HG03521 (cell line): ENCODE measurements around the gene POLA2.
"Not testable (repeated sequence)": the region's sequence is repeated elsewhere in the genome, so short reads cannot be mapped to it uniquely, and the experiment has no call there.

ENCODE experiments used
- ATAC-seq: cut with Tn5 transposase; IDR thresholded peaks from one replicate; pipeline ENCODE4 v1.9.1; 2021; ENCODE audit warnings: mild to moderate bottlenecking, moderate library complexity; ENCODE audit not compliant: unreplicated experiment

Gene POLA2

DNA sequence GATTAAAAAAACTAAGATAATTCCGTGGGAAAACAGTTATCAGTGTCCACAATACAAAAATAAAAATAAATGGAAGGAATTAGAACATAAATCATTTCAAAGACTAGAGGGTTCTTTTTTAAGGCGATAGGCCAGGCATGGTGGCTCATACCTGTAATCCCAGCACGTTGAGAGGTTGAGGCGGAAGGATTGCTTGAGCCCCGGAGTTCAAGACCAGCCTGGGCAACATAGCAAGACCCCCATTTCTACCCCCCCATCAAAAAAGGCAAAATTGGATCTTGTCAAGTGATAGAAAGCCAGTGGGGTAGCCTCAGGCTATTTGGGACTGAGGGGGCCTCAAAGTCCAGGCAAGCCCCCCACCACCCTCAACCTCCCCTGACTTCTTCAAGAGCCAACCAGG lies 20.6 kb upstream of the POLA2 start:
- ATAC-seq, result no peak

DNA sequence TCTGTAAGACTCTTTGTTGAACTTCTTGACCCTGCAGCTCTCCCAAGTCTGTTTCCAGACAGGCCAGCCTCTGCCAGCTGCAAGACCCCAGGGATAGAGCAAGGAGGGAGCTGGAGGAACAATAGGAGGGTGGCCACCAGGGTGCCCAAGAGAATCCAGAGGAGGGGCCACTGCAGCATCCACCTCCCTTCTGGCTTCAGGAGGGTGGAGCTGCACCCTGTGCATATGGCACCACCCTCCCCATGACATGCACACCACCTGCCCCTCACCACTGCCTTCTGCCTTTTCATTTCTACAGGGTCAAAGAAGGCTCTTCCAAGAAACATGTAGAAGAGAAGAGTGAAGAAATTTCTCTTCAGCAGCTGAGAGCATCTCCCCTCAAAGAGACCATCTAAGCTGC lies 20.1 kb upstream of the POLA2 start:
- ATAC-seq, result no peak

DNA sequence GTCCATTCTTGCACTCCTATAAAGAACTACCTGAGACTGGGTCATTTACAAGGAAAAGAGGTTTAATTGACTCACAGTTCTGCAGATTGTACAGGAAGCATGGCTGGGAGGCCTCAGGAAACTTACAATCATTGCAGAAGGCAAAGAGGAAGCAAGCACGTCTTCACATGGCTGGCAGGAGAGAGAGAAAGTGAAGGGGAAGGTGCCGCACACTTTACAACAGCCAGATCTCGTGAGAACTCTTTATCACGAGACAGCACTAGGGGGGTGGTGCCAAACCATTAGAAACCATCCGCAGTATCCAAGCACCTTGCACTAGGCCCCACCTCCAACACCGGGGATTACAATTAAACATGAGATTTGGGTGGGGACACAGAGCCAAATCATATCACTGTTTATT lies 19.4 kb upstream of the POLA2 start:
- ATAC-seq, result no peak

DNA sequence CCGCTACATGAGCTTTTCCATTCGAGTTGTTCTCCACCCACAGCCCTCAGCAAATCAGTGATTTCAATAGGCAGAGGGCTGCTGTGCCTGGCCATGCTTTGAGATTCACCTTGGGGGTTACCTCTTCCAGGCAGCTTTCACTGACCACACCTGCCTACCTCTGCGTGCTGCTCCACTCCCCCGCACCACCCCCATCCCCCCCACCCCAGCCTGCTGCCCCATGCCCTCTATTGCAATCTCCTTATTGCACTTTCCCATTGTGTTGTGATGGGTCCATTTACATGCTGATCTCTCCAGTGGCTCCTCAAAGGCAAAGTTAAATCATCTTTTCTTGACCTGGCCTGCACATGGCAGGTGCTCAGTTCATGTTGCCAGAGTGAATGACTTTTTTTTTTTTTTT lies 18.0 kb upstream of the POLA2 start:
- ATAC-seq, result no peak

DNA sequence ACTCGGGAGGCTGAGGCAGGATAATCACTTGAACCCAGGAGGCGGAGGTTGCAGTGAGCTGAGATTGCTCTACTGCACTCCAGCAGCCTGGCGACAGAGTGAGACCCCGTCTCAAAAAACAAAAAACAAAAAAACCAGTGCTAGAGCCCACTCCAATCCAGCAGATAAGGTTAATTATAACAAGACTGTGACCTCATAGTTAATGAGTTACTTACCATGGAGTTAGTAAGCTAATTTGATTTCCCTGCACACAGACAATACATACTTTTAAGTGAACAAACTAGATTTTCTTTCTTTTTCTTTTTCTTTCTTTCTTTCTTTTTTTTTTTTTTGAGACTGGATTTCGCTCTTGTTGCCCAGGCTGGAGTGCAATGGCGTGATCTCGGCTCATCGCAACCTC lies 16.7 kb upstream of the POLA2 start:
- not testable (repeated sequence) for ATAC-seq

DNA sequence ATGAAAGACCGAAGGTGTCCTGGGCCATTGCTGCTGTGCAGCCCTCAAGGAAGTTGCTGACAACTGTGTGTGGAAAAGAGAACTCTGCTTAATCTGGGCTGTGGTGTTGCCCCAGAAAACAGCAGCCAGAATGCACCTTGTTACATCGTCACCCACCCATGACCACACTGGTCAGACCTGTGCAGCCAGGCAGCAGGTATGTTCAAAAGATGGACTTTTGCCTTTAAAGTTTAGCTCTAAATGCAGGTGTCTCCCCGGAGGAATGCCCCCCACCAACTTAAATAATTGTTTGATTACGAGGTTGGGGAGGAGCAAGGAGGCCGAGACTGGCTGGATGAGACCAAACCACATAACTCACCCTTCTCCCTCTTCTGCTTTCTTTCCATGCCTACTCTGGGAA lies 15.3 kb upstream of the POLA2 start:
- ATAC-seq, result no peak

DNA sequence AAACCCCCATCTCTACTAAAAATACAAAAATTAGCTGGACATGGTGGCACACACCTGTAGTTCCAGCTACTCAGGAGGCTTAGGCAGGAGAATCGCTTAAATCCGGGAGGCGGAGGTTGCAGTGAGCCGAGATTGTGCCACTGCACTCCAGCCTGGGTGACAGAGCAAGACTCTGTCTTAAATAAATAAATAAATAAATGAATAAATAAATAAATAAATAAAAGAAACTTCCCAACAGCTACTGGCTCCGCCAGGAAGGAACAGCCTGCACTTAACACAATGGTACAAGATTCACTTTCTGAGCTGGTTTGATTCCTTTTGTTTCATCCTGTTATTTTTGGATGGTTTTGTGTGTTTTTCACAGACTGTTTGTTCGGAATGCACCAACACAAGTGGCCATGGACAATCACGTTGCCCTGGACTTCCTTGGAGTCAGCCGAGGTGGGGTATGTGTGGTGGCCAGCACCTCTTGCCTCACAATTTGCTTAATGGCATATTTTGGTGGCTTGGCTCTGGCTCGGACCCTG lies 13.5 kb upstream of the POLA2 start:
- not testable (repeated sequence) for ATAC-seq

DNA sequence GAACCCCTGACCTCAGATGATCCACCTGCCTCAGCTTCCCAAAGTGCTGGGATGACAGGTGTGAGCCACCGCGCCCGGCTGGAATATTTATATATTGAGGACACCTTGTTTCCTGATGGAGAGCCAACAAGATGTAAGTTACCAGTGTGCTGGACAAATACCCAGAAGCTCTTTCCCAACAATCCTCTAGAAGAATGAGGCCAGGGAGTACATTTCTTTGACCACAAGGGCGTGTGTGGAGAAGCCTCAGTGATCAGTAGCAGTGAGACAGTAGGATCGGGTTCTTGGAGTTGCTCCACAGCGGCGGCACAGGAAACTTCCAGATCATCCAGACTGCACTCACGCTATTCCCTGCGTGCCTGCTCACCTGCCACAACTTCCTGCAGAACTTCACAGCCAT lies 10.3 kb upstream of the POLA2 start:
- no peak for ATAC-seq

DNA sequence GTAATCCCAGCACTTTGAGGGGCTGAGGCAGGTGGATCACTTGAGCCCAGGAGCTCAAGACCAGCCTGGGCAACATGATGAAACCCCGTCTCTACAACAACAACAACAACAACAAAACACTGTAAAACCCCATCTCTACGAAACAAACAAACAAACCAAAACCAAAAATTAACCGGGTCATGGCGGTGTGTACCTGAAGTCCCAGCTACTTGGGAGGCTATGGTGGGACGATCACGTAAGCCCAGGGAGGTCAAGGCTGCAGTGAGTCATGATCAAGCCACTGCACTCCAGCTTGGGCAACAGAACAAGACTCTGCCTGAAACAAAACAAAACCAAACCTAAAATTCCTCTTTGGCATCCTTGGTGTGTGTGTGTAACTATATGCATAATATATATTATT lies 7.0 kb upstream of the POLA2 start:
- no peak for ATAC-seq

DNA sequence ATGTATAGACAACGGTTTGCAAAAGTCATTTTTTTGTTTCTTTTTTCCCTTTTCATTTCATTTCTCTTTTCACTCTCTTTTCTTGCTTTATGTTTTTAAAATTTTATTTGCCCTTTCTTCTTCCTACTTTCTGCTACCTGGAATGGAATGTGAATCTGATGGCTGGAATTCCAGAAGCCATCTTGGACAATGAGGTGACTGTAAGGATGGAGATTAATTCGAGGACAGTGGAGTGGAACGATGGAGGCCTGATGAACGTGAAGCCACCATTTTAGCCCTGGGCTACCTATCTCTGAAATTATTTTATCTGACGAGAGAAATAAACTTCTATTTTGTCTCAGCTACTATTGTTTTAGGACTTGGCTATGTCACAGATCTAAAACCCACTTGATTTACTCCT lies 2.8 kb upstream of the POLA2 start:
- ATAC-seq, result no peak

DNA sequence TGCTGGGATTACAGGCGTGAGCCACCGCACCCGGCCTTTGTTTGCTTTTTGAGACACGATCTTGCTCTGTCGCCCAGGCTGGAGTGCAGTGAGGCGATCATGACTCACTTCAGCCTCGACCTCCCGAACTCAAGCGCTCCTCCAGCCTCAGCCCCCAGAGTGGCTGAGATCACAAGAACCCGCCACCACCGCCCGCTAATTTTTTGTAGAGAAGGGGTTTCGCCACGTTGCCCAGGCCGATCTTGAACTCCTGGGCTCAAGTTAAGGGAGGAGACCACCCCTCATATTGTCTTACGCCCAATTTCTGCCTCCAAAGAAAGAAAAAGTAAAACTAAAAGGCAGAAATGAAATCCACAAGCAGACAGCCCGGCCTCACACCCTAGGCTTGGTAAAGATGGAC lies 1.5 kb upstream of the POLA2 start:
- no peak for ATAC-seq

DNA sequence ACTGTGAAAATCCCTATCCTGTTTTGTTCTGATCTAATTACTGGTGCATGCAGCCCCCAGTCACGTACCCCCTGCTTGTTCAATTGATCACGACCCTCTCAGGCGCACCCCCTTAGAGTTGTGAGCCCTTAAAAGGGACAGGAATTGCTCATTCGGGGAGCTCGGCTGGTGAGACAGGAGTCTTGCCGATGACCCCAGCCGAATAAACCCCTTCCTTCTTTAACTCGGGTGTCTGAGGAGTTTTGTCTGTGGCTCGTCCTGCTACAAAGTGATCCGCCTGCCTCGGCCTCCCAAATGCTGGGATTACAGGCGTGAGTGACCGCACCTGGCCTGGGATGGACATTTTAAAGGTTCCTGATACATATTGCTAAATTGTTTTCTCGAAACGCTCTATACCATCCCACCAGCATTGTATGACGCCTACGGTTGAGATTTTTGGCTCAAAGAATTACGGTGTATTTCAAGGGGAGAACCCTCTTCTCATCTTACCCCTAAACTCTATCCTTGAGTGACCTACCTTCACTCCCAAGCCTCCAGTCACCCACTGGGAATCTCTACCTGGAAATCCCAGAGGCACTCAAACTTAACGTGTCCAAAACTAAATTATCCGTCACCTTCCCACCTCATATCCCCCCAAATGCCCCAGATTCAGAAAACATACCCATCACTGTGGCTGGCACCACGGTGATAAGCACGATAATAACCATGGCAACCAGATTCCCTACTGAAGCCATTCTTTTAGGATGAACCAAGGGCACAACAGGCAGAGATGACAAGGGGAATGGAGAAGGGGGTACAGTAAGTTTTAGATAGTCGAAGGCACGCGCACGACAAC lies 789 bp upstream of the POLA2 start:
- no peak for ATAC-seq

DNA sequence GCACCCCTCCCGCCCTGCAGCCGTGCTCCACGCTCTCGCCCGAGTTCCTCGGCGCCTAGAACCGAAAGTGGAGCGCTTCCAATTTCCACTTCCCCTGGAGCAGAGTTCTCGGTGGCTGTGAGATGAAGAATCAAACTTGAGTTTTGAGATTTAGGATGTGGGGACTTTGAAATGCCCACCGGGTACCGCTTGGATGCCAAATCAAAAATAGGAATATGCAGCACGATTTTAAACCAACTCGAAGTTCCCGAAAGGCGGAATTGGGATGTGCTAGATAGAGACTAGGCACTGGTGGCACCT lies 569 bp downstream of the POLA2 start:
- no peak for ATAC-seq

DNA sequence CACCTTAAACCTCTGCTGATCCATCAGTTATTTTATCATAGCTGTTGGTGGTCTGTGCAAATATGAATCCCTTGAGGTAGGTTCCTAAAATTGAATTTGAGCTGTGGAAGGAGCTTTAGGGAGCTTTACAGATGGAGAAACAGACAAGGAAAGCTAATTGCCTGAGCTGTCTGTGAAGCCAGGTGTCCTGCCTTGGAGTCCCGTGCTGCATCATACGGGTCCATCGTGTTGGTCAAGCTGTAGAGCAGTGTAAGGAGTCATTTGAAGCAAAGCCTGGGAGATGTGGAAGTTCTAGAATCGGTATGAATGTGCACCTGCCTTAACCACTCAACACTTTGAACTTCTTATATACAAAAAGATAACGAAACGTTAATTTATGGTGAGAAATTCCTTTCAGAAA lies 1.0 kb downstream of the POLA2 start:
- no peak for ATAC-seq

DNA sequence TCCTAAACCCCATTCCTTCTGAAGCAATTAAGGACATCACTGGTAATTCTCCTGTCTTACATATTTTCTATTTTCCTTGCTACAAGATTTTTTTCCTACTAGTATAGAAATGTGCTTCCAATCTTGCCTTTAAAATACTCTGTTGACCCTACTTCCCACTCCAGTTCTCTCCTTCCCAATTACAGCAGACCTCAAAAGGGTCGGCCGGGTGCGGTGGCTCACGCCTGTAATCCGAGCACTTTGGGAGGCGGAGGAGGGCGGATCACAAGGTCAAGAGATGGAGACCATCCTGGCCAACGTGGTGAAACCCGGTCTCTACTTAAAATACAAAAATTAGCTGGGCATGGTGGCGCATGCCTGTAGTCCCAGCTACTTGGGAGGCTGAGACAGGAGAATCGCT lies 3.0 kb downstream of the POLA2 start:
- ATAC-seq, result not testable (repeated sequence)

DNA sequence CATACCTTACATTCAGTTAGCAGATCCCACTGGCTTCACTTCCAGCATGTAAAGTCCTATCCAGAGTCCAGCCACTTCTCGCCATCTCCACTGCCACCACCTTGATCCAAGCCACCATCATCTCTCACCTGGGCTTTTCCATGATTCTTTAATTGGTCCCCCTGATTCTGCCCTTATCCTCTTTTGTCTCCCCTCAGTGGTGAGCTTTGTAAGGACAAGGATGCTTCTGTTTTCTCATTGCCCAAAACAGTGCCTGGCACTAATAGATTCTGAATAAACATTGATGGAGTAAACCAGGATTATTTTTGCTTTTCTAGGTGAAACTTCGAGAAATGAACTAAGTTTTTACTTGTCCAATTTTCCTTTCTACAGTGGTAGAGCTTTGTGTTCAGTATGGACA lies 4.4 kb downstream of the POLA2 start:
- no peak for ATAC-seq

DNA sequence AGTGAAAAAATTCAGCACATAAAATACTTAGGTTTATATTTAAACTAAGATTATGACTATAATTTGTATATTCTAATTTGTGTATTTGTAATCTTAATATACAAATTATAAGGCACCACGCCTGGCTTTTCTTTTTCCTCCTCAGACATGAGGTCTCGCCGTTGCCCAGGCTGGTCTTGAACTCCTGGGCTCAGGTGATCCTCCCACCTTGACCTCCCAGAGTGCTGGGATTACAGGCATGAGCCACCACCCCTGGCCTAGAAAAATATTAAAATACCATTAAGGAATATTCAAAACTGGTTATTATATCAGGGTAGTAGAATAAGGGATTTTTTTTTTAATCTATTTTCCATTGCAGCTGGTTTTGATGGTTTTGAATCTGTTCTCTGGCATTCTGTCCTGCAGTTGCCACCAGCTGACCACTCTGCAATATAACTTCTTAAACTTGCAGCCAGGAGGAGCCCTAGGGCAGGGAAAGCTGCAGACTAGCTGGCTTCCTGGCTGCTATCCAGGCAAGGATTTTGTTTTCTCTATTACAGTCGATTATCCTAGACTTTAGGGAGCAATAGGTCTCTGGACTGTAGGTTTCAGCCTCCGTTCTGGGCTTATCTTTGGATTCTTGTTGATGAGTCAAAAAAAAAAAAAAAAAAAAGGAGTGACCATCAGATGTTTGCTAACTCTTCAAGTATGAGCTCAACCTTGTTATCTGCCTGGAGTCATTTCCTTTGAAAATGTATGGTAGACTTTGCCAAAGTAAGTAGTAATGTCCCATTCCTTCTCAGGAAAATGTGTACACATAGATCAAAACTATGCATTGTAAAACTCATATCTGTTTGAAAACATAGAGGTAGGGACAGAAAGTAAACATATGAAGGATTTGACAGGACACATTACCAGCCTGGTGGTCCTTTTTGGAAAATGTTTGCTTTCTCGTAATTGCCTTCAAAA lies 13.2 kb downstream of the POLA2 start:
- no peak for ATAC-seq

DNA sequence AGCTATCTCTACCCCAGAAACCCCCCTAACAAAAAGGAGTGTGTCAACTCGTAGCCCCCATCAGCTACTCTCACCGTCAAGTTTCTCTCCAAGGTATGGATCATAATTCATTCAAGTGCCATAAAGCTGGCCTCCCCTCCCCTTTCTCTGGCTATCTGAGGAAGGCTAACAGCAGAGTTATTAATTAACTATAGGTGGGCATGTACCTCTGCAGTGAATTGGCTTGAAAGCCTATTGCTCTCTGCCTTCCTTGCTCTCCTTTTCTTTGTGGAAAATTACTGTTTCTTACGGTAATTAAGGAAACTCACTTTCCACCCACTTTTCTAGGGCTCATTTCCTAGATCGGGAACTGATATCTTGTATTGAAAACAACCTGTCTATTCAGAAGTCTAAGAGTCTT lies 14.1 kb downstream of the POLA2 start:
- no peak for ATAC-seq

DNA sequence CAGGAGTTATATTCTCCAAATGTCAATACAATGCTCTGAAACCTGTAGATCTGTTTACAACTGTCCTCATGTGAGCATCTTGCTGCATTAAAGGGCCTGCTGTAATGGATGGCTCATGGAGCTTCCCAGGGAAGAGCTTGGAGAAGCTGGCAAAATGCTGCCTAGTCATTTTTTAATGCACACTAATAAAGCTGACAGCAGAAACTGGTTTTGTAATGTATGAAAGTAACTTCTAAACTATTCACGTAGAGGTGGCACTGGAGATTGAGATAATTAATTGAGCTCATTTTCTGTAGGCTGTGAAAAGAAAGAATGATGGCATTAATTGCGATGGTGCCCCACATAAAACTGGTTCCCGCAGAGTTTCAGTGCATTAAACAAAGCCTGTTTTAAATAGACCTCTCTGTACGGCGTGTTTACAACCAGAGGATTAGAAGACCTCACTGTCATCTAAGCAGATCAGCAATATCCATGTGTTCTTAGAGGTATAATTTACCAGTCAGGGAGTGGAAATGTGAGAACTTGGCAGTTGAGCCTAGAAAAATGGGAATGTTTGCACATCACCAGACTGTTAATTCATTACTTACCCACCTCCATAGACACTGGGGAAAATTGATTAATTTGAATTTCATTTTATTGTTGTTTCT lies 16.0 kb downstream of the POLA2 start:
- ATAC-seq, result no peak

DNA sequence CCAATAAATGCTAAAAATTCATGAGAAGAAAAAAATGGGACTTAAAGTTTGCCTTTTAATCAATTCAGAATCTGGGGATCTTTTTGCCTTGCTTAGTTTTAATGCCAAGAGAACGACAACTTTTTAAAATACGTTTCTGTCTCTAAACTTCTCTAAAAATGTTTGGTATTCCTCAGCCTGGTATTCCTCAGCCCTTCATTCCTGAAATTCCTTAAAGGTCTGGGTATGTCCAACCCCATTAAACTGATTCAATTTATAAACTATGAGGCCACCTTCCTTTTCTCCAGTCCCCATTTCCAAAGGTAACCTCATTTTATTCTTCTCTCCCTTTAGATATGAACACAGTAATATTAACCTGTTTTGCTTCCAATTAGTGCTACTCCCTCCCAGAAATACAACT lies 16.6 kb downstream of the POLA2 start:
- no peak for ATAC-seq

DNA sequence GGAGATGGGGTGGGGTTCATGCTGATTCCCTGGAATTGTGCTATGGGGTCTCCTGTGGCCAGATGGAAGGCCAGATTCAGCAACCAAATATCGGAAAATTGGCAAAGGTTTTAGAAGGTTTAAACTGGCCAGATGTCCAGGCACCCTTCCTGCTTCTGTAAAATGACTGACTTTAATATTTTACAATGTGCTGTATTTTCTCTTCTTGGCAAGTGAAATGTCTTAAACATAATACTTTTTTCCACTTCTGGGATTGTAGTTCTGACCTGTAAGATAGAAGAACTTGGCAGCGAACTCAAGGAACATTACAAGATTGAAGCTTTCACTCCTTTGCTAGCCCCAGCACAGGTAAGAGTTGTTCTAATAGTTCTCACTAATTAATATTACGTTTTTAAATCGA lies 17.5 kb downstream of the POLA2 start:
- ATAC-seq, result no peak
